ENCODE data around the gene CALU.

CALU gene

DNA sequence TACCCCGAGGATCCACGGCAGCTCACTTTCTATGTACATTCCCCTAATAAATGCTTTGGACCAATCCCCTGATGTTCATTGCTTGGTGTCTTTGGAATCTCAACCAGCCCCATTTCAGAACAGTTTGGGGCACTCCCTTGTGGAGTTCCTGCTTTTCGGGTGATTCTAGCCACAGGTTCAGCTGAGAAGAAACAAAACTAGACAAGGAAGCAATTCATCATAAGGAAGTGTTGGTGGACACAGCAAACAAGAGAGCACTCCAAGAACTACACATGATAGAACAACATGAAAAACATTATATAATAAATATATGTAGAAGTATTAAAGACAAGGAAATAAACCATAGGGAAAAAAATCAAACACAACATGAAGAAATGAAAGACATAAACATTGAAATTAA lies 46.6 kb downstream of the CALU start:
- DNase-seq (ENCODE audit: low read depth in 2 of 2): no peak

DNA sequence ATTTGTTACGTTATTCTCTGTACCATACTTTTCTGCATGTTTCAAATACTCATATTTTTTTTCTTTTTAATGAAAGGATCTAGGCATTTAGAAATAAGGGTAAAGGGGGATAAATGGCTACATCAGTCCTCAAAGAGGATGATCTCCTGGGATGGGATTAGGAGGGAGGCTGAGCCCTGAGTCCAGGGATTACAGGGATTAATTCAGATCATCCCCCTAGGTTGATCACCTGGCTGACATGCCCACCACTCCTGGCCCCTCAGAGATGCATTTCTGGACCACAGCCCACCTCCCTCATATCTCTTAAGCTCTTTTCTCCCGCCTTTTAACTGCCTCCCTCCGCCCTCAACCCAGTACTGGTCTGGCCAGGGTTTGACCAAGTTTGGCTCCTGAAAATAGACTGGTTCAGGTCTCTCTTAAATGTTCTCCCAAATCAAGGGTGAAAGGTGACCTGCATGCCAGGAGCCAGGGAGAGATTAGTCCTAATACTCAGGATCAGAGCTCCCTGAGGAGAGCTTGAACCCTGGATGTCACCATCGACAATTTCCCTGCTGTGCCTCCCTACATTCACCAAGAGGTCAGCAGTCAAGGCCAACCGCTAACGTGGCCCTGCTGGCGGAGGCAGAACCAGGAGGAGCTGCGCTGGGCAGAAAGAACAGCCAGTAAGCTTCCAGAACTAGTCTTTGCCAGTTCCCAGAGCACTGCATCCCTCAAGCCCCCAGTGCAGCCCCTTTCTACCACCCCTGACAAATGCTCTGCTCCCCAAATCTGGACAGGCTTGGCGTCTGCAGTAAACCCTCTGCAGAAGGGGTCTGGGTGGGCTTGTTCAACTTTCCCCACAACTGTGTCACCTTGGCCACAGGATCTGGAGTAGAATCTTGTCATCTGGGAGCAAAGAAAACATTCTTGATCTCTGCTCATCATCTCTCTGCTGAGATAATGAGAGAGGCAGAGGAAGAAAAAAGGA lies 49.6 kb downstream of the CALU start:
- DNase-seq (ENCODE audit: low read depth in 2 of 2): no peak

DNA sequence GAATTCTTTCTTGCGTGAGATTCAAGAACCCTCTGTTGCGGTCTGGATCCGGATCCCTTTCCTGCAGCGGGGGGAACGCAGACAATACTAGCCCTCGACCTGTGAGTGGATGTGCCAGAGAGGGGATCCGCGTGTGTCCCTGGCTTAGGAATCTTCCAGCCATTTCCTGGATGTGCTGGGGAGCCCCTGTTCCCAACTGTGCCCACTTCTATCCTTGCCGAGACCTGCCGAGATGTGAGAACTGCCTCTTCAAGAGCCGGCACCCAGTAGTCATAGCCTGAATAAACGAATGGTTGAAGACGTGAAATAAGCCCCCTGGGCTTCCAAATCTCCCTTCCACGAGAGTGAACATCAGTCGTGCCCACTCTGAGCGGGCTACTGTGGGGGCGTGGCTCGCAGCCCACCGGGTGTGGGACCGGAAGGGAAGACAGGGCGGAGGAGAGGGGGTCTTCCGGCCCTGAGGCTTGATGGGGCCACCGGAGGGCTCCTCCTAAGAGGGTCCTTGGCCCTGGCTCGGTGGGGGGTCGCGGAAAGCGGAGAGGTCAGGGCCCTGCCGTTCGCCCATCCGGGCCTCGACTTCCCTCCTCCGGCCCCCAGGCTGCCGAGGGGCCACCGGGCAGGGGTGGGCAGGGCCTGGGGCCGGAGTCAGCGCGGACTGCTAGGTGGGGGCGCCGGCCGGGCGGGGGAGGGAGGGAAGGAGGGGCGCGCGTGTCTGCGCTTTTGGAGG lies 51.3 kb downstream of the CALU start:
- no peak for DNase-seq (ENCODE audit: low read depth in 2 of 2)

DNA sequence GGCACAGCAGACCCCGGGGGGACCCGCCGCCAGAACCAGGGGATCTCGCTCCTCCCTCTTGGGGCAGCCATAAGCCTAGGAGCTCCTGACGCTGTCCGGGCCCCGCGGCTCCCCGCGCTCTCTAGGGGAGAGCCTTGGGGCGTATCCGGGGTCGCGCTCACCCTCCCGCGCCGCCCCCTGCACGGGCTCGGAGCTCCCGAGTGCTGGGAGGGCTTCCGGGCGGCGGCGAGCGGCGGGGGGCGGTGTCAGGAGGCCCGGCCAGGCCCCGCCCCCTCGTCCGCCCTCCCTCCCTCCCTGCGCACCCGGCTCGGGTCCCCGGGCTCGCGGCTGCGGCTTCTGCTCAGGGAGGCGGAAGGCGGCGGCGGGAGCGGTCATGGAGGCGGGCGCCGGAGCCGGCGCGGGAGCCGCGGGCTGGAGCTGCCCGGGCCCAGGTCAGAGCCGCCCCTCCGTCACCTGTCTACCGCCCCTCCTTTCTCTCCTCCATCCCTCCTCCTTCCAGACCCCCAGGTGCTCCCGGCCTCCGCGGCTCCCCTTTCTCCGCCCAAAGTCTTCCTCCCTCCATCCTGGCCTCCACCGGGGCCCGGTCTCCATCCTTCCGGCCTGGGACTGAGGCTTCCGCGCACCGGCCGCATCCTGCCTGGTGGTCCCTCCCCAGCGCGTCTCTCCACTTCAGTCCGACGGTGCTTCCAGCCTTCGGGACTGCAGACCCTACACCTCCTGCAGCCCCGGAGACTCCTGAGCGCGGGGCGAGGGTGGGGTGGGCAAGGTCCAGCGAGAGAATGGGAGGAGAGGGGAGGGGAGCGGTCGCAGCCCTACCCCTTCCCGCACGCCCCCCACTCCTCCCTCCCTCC lies 52.2 kb downstream of the CALU start, which contains the start of gene CCDC136:
Gene CCDC136 (plus strand): TSS at position 848 of the 851 bp plus-strand sequence. CDS start 444 bp downstream, outside the sequence.
- DNase-seq (ENCODE audit: low read depth in 2 of 2): peak; percentile 32 to 62

DNA sequence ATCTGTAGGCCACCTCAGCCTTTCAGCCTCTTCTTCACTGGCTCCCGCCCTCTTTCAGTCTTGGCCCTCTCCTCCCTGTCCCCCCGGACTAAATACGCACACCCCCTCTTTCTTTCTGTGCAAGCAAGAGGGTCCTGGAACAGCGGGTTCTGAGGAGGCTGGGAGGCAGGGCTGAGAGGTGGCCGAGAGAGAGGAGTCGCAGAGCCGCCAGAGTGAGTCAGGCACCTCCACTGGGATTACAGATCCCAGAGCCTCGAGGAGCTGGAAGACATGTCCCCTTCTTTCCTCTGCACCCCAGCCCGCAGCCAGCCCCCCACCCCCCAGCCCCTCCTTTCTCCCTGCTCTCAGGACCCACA lies 52.8 kb downstream of the CALU start:
- no peak for DNase-seq (ENCODE audit: low read depth in 2 of 2)

DNA sequence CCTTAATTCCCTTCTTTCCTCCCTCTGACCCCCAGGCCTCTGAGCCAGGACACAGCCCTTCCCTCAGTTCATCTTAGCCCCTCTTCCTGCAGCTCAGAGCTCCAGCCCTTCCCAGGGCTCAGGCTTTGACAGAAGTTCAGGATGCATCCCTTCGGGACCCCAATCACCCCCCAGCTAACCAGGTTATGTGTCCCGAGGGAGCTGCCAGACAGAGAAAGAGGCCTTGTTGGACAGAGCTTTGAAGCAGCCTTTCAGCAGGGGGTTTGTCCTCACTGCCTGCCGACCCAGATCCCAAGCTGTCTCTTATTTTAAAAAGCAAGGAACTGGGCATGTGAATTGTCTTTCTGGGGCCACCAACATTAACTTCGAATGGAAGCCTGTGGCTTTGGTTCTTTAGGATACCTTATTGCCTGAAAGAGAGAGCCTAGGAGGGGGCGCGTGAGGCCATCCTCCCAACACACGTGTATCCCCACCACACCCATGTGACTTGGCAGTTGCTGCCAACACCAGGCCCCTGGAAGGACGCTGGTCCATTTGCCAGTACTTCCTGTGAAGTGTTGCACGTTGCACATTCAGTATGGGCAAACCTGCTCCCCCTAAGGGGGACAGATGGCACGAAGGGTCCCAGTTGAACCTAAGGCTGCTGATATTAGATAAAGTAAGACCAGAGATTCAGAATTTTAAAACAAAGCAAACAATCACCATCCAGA lies 53.5 kb downstream of the CALU start:
- no peak for DNase-seq (ENCODE audit: low read depth in 2 of 2)

DNA sequence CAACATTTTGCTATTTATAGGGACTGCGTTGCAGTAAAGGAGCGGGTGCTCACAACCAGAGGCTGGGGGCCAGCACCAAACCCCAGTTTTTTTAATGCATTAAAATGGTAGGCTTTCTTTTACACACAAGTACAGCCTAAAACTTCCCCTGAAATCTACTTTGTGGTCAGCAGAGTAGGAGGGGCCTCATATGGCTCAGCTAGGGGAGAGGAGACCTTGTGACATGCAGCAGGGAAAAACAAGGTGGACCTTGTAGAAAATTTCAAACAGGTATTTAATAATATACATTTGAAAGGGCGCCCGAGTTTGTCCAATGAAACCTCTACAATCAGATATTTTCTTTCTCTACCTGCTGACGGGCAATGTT lies 54.0 kb downstream of the CALU start:
- no peak for DNase-seq (ENCODE audit: low read depth in 2 of 2)

DNA sequence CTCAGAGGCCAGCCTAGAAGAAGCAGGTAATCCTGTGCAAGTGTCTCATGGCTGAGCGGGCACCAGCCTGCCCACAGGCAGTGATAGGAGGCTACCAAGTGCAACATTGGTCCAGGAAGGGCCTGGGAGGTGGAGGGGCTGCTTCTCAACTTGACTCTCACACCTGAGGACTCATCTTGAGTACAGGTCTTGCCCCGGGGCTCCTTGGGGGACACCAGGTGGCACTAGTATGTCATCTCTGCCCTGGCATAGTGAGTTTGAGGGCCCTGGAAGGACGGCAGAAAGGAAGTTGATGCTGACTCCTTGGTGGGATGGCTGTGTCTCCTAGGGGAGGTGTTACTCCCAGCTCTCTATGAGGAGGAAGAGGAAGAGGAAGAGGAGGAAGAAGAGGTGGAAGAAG lies 54.9 kb downstream of the CALU start:
- DNase-seq (ENCODE audit: low read depth in 2 of 2): no peak

DNA sequence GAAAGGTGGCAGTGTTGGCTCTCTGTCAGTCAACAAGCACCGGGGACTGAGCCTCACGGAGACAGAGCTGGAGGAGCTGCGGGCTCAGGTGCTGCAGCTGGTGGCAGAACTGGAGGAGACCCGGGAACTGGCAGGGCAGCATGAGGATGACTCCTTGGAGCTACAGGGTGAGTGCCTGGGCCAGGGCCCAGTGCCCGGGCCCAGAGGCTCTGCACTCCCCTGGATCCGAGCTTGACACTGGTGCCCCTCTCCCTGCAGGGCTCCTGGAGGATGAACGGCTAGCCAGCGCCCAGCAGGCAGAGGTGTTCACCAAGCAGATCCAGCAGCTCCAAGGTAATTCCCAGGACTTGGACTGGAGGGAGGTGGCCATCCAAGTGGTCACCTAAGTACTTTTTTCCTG lies 55.3 kb downstream of the CALU start:
- no peak for DNase-seq (ENCODE audit: low read depth in 2 of 2)

DNA sequence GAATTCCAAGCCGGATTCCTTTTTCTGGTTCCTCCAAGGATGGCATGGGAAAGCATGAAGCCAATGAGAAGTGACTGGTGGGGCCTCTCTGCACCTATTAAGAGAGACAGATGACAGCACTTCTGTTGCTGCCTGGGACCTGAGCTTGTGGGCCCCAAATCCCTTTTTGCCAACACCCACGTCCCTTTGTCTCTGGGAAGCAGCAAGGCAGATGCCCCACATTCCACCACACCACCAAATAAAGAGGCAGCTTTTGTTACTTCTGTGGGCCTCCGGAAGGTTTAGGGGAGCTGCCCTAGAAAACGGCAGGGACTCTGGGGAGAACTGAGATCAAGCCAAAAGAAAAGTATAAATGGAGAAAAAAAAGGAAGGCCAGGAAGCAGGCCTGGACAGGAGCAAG lies 56.0 kb downstream of the CALU start:
- no peak for DNase-seq (ENCODE audit: low read depth in 2 of 2)

DNA sequence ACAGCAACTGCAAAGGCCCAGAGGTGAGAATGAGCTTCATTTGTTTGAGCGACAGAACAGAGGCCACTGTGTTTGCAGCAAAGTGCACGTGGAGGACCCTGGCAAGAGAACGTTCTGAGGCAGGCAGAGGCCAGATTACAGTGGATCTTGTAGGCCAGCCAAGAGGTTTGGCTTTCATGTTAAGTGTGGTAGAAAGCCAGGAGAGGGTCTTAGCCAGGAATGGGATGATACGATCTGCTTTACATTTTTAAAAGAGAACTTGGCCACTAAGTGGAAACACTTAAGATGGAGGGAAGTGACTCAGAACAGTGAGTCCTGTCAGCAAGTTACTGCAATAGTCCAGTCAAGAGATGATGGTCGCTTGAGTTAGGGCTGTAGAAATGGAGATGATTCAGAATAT lies 57.2 kb downstream of the CALU start:
- DNase-seq (ENCODE audit: low read depth in 2 of 2): no peak

DNA sequence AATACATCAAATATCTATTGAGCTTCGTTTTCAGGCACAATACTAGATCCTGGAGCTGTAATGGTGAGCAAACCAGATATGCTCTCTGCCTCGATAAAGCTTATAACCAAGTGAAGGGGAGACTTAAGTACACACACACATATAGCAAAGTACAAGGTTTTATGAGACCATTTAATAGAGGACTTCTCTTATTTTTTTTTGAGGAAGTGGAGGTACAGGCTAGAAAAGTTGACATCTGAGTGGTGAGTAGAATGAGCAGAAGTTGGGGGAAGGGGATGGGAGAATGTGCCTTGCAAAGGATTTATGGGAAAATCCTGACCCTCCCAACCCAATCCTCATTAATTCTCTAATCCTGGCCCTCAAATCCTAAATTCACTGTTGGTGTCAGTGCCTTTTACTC lies 60.3 kb downstream of the CALU start:
- DNase-seq (ENCODE audit: low read depth in 2 of 2): no peak

DNA sequence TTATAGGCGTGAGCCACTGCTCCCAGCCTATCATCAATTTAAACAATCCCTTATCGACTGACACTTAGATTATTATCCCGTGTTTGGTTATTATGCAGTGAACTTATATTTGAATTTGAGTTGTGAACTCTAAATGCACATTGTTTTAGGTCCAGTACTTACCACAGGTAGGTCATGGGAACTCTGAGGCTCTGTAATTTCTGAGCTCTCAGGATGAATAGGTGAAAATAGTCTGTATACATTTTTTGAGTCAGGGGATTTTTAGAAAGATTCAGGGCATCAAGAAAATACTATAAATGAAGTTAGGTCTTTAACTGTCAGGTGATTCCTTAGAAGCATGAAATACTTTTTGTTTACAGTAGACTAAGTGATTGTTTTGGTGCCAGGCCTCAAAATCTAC lies 61.4 kb downstream of the CALU start:
- DNase-seq (ENCODE audit: low read depth in 2 of 2): no peak

DNA sequence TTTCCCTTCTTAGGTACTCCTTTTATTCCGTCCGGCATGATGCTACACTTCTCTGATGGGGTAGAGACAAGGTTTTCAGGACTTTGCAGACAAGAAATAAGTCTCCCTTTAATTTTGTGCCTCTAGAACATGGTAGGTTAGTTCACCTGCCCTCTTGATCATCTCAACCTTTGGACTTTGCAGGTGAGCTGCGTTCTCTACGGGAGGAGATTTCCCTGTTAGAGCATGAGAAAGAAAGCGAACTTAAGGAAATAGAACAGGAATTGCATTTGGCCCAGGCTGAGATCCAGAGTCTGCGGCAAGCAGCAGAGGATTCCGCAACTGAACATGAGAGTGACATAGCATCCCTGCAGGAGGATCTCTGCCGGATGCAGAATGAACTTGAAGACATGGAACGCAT lies 61.8 kb downstream of the CALU start:
- no peak for DNase-seq (ENCODE audit: low read depth in 2 of 2)

DNA sequence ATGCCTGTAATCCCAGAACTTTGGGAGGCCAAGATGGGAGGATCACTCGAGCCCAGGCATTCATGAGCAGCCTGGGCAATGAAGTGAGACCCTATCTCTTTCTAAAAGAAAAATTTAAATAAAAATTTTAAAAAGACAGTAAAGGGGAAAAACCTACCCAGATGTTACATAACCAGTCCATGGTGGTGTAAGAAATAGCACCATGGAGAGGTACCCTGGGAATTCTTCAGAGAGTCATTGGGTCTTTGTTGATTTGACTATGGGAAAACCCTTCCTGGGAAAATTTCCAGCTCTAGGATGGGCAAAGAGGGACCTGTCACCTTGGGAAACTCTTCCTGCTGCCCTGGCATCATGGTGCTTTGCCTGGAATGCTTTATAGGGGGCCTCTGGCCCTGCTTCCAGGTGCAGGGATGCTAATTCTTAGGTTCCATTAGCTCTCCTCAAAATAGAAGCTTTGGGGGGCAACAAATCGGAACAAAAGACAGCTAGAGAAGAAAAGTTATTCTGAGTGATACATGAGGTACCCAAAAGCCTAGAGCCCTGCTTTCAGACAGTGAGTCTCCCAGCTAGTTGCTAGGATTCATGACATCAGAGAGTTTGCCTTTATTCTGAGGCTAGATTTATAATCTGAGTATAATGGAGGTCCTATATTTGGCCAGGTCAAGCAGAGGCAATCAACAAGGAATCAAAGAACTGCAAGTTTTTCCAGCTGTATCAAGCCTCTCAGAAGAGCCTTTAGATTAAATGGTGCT lies 62.7 kb downstream of the CALU start:
- DNase-seq (ENCODE audit: low read depth in 2 of 2): no peak

DNA sequence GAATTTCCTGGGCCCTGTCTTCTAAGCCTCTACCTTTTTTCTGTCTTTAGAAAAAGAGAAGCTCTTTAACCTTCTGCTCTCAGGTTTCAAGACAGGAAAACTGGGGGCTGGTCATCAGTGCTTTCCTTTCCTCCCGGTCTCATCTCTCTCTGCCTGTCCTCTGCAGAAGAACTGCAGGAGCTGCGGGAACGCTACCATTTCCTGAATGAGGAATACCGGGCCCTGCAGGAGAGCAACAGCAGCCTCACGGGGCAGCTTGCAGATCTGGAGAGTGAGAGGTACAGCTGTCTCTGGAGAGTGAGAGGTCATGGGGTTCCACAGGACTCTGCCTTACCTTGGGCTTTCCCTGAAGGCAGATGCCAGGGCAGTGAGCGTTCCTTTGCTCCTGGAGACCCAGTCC lies 65.3 kb downstream of the CALU start:
- DNase-seq (ENCODE audit: low read depth in 2 of 2): no peak

DNA sequence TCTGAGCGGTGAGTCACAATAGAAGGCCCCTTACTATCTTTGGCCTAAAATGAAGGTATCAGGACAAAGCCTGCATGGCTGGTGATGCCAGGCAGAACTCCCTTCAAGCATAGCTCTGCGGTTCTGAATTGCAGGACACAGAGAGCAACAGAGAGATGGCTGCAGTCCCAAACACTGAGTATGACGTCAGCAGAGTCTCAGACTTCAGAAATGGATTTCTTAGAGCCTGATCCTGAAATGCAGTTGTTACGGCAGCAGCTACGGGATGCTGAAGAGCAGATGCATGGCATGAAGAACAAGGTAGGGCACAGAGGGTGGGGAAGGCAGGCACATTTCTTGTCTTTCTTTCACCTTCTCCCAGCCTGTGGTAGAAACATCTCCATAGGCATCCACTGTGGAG lies 66.1 kb downstream of the CALU start:
- no peak for DNase-seq (ENCODE audit: low read depth in 2 of 2)

DNA sequence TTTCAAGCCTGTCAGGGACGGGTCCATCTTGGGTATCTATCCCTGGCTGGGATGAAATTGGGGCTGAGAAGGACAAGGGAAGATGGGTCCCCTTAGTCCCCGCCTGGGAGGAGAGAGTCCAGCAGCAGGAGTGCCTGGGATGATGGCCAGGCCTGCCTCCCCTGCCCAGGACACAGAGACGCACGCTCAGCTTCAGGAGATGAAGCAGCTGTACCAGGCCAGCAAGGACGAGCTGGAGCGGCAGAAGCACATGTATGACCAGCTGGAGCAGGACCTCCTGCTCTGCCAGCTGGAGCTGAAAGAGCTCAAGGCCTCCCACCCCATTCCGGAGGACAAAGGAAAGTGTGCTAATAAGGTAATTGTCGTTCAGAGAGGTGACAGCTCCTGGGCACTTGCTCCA lies 68.0 kb downstream of the CALU start:
- no peak for DNase-seq (ENCODE audit: low read depth in 2 of 2)

DNA sequence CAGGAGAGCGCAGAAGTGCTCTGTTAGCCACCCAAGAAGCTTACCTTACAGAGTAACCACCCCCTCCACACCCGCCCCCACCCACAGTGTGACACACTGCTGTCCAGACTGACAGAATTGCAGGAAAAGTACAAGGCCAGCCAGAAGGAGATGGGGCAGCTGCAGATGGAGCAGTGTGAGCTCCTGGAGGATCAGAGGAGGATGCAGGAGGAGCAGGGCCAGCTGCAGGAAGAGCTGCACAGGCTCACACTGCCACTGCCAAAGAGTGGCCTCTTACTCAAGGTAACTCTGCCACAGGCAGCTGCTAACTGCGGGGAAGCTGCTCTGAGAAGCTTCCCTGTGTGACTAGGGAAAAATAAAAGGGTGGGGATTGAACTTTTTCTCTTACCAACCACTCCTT lies 70.2 kb downstream of the CALU start:
- DNase-seq (ENCODE audit: low read depth in 2 of 2): no peak

DNA sequence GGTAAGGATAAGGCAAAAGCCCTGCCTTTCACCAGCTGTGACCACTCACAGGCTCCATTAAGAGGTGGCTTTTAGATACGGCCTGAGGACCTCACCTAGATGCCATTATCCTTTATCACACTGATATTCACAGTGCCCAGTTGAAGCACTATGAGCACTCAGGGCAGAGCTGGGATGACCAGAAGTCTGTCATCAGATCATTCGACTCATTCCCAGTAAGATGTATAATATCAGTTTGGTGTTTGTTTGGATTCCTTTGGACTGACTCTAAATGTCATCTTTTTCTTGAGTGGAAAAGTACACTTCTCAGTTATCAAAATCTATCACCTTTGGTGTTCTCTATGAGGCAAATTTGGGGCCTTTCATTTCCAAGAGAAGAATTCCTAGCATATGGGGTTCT lies 71.3 kb downstream of the CALU start:
- no peak for DNase-seq (ENCODE audit: low read depth in 2 of 2)

DNA sequence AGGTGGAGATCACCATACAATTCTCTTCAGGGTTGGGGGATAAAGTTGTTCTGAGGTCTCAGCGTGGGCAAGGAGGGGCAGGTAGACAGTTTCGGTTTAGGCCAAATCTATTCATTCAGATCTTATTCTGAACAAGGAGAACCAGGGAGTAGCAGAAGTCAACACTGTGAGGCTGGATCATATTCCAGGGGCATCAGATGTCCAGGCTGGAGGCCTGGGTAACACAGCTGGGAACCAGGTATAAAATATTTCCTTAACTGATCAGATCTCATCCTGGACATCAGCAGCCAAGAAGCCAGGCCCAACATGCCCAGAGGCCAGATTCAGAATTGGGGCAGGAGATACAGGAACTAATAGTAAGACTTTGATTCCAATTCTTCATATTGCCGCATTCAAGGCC lies 71.8 kb downstream of the CALU start:
- DNase-seq (ENCODE audit: low read depth in 2 of 2): no peak

All from stimulated activated CD4-positive, alpha-beta T cell treated with anti-CD3 and anti-CD28 coated beads, Interleukin-1b, Interleukin-23, amount 100 ng/mL, for 1 hour (primary cell).